HL-60 (cell line): Measurements from ENCODE around the gene C4BPA.

ENCODE experiments used
- REST ChIP-seq: IDR thresholded peaks from 2 replicates; pipeline ENCODE4 v1.6.1; 2012; ENCODE audit warnings: low read depth; ENCODE audit not compliant: insufficient replicate concordance
- SPI1 ChIP-seq: IDR thresholded peaks from 2 replicates; pipeline ENCODE4 v1.6.1; 2012; ENCODE audit warnings: low read depth, mild to moderate bottlenecking, borderline replicate concordance
- TF ChIP-seq, protein P1 (sequence below): IDR thresholded peaks from one replicate; pipeline ENCODE4 v1.5.1; 2011; ENCODE audit warnings: low read length, control low read depth, inconsistent platforms; ENCODE audit not compliant: insufficient read depth

DNA sequence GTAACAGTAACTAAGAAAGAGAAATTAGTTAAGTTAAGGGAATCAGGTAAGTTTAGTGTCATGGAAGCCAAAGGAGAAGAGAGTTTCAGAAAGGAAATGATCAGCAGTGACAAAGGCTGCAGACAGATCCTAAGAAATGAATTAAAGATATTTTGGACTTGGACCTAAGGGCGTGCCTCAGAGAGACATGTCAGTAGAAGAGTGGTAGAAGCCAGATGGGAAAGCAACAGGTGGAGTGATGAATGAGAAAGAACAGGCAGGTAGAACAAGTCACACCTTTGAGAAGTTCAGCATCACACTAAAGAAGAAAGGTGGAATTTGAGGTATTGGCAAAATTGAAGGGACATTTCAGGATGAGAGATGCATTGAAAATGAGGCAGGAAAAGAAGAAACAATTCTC lies 1.4 kb upstream of the C4BPA start:
- TF ChIP-seq SPI1 = no peak
- TF ChIP-seq REST = no peak
- TF ChIP-seq, protein P1, sequence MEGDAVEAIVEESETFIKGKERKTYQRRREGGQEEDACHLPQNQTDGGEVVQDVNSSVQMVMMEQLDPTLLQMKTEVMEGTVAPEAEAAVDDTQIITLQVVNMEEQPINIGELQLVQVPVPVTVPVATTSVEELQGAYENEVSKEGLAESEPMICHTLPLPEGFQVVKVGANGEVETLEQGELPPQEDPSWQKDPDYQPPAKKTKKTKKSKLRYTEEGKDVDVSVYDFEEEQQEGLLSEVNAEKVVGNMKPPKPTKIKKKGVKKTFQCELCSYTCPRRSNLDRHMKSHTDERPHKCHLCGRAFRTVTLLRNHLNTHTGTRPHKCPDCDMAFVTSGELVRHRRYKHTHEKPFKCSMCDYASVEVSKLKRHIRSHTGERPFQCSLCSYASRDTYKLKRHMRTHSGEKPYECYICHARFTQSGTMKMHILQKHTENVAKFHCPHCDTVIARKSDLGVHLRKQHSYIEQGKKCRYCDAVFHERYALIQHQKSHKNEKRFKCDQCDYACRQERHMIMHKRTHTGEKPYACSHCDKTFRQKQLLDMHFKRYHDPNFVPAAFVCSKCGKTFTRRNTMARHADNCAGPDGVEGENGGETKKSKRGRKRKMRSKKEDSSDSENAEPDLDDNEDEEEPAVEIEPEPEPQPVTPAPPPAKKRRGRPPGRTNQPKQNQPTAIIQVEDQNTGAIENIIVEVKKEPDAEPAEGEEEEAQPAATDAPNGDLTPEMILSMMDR = no peak
